HepG2 (cell line): ENCODE measurements around the gene XIST. TPM values are rescaled to one million over a fixed set of nuclear protein-coding genes. Genes with fewer than 3 reads are reported as not detected.

Experiments
- ATAC-seq: fragments of 200-7000 bp; cut with Tn5 transposase; 3 replicates; pipeline ENCODE4 v1.9.1; 2020; ENCODE audit warnings: mild to moderate bottlenecking, moderate library complexity
- BruUV-seq: library from RNA; stranded (reverse); fragments of 400-500 nt; replicated peaks from 2 replicates; lab custom pipeline; 2021; lab: Mats Ljungman, UMichigan
- CTCF ChIA-PET: fragments of 300-600 bp; formaldehyde crosslinking; extraction: SDS; loops from one replicate; lab custom pipeline; 2021; ENCODE audit warnings: low total read pairs, inconsistent platforms, low intra/inter-chr PET ratio; lab: Yijun Ruan, JAX
- POLR2A ChIA-PET: fragments of 350-600 bp; sonication (Branson Sonifier 250); formaldehyde crosslinking; loops from one replicate; lab custom pipeline; 2020; ENCODE audit warnings: antibody characterized with exemption, inconsistent platforms; lab: Yijun Ruan, JAX
- DNase-seq: peaks from one replicate; pipeline ENCODE4 v3.0.0-alpha.2; 2015; ENCODE audit warnings: low spot score
- FAIRE-seq: peaks from 3 replicates; lab custom pipeline; 2011; peaks lifted over from hg19 to GRCh38; lab: Jason Lieb, UNC
- H2AFZ ChIP-seq: one replicate; pipeline ENCODE4 v1.6.1; 2011; ENCODE audit warnings: low read length, inconsistent platforms
- H3K27ac ChIP-seq: fragments of 300-600 bp; 3 replicates; pipeline ENCODE4 v1.8.0; 2011; ENCODE audit warnings: mixed run types, mild to moderate bottlenecking, mixed read lengths, low read length, inconsistent platforms; ENCODE audit not compliant: insufficient read depth; ENCODE audit errors: extremely low read length
- H3K27me3 ChIP-seq, 2 experiments: fragments of 200-600 bp in 1 of 2; 2 replicates in 1 of 2; 3 replicates in 1 of 2; pipeline versions ENCODE4 v1.6.0 to v1.8.0; 2011; ENCODE audit warnings: low read length in 2 of 2, mild to moderate bottlenecking in 2 of 2, moderate library complexity in 2 of 2, inconsistent platforms in 1 of 2; ENCODE audit not compliant: insufficient read depth in 2 of 2, control insufficient read depth in 1 of 2
- H3K36me3 ChIP-seq, 2 experiments: fragments of 200-600 bp in 1 of 2; replicated peaks in 1 of 2; 2 replicates in 1 of 2; 3 replicates in 1 of 2; pipeline versions ENCODE4 v1.5.1 to v1.8.0; 2011; ENCODE audit warnings: low read length in 2 of 2, inconsistent platforms in 1 of 2; ENCODE audit not compliant: insufficient read depth in 2 of 2, control insufficient read depth in 1 of 2
- H3K4me1 ChIP-seq: 2 replicates; pipeline ENCODE4 v1.5.1; 2012; ENCODE audit warnings: low read length, inconsistent platforms; ENCODE audit not compliant: insufficient read depth
- H3K4me2 ChIP-seq: 2 replicates; pipeline ENCODE4 v1.6.0; 2011; ENCODE audit warnings: low read depth, low read length, inconsistent platforms
- H3K4me3 ChIP-seq, 3 experiments: fragments of 200-600 bp in 1 of 3; sonication (generic), shearing (Covaris generic) in 1 of 3; replicated peaks in 1 of 3; 2 replicates each; pipeline ENCODE4 v1.5.1; 2011 to 2016; ENCODE audit warnings: low read length in 3 of 3, inconsistent platforms in 2 of 3, low read depth in 2 of 3, mild to moderate bottlenecking in 2 of 3, control low read depth in 1 of 3, mixed read lengths in 1 of 3; ENCODE audit not compliant: insufficient read depth in 1 of 3
- H3K79me2 ChIP-seq: one replicate; pipeline ENCODE4 v1.6.1; 2011; ENCODE audit warnings: low read length, inconsistent platforms; ENCODE audit not compliant: insufficient read depth
- H3K9ac ChIP-seq: 2 replicates; pipeline ENCODE4 v1.6.0; 2011; ENCODE audit warnings: mild to moderate bottlenecking, low read depth, low read length, inconsistent platforms; ENCODE audit not compliant: insufficient read depth
- H3K9me3 ChIP-seq: 2 replicates; pipeline ENCODE4 v1.5.1; 2012; ENCODE audit warnings: mild to moderate bottlenecking, low read length
- H4K20me1 ChIP-seq: 2 replicates; pipeline ENCODE4 v1.6.0; 2011; ENCODE audit warnings: inconsistent platforms, mild to moderate bottlenecking, low read length, moderate library complexity; ENCODE audit not compliant: insufficient read depth
- AHR ChIP-seq: IDR thresholded peaks from 2 replicates; pipeline ENCODE4 v1.6.1; 2018; ENCODE audit warnings: missing genetic modification reagents, missing compliant biosample characterization
- FOXA1 ChIP-seq, 2 experiments: fragments of 450-650 bp in 1 of 2; sonication (generic) in 1 of 2; formaldehyde crosslinking in 1 of 2; IDR thresholded peaks; 2 replicates each; pipeline versions ENCODE4 v1.4.0 to v1.6.1; 2016 to 2020; ENCODE audit warnings: missing genetic modification reagents in 1 of 2
- KAT8 ChIP-seq: IDR thresholded peaks from 2 replicates; pipeline ENCODE4 v1.6.1; 2016; ENCODE audit warnings: missing genetic modification reagents, missing compliant biosample characterization
- MAFF ChIP-seq: IDR thresholded peaks from 2 replicates; pipeline ENCODE4 v1.6.1; 2011; ENCODE audit warnings: low read depth, low read length, improper control_type of control experiment
- NBN ChIP-seq: fragments of 450-650 bp; conservative IDR thresholded peaks from 2 replicates; pipeline ENCODE4 v1.6.1; 2017
- PRPF4 ChIP-seq: fragments of 200-400 bp; formaldehyde crosslinking; IDR thresholded peaks from 2 replicates; pipeline ENCODE4 v1.6.1; 2016; ENCODE audit warnings: low read length, low read depth; ENCODE audit not compliant: poor library complexity, severe bottlenecking
- THAP11 ChIP-seq: IDR thresholded peaks from 2 replicates; pipeline ENCODE4 v1.6.1; 2016; ENCODE audit warnings: missing biosample characterization, missing genetic modification reagents
- TP53 ChIP-seq: sonication (generic); formaldehyde crosslinking; conservative IDR thresholded peaks from 2 replicates; pipeline ENCODE4 v1.4.0; 2020; ENCODE audit warnings: missing genetic modification reagents
- ZMYM4 ChIP-seq: sonication (generic); formaldehyde crosslinking; IDR thresholded peaks from 2 replicates; pipeline ENCODE4 v1.8.1; 2023; ENCODE audit warnings: mild to moderate bottlenecking, missing genetic modification reagents
- ZNF292 ChIP-seq: sonication (generic); formaldehyde crosslinking; IDR thresholded peaks from 2 replicates; pipeline ENCODE4 v1.8.1; 2022; ENCODE audit warnings: mild to moderate bottlenecking, low read depth, missing genetic modification reagents, borderline replicate concordance
- ZNF430 ChIP-seq: sonication (generic); formaldehyde crosslinking; IDR thresholded peaks from 2 replicates; pipeline ENCODE4 v1.9.0; 2021; ENCODE audit warnings: mild to moderate bottlenecking, missing genetic modification reagents
- ZNF746 ChIP-seq: sonication (generic); formaldehyde crosslinking; IDR thresholded peaks from 2 replicates; pipeline ENCODE4 v1.8.0; 2022; ENCODE audit warnings: mild to moderate bottlenecking, missing genetic modification reagents
- ZNF766 ChIP-seq: sonication (generic); formaldehyde crosslinking; IDR thresholded peaks from 2 replicates; pipeline ENCODE4 v1.5.0; 2020; ENCODE audit warnings: missing genetic modification reagents, borderline replicate concordance
- ZNF782 ChIP-seq: sonication (generic); formaldehyde crosslinking; IDR thresholded peaks from 2 replicates; pipeline ENCODE4 v1.4.0; 2020; ENCODE audit warnings: missing genetic modification reagents, mild to moderate bottlenecking, borderline replicate concordance
- WGBS: methylation state at CpG from one replicate; pipeline ENCODE4 v1.1.6; 2017; ENCODE audit warnings: low lambda C conversion rate; 5-methylcytosine and 5-hydroxymethylcytosine counted together
- in situ Hi-C: cut with HindIII; loops from 2 replicates; pipeline ENCODE4 v1.10.0; 2017; ENCODE audit warnings: low pct_unique_long_range_greater_than_20kb; ENCODE audit not compliant: extremely low pct_ligation_motif_present
- intact Hi-C: fragments of 100-400 bp; cut with micrococcal nuclease; formaldehyde crosslinking; loops from one replicate; pipeline ENCODE4 v1.10.0; 2022; ENCODE audit not compliant: unreplicated experiment
- polyA plus RNA-seq, 8 experiments: library from polyadenylated mRNA; depleted of rRNA in 3 of 8; stranded (reverse) in 7 of 8; unstranded in 1 of 8; fragments of >200 nt; fragmentation: Illumina TruSeq in 4 of 8; extraction: Trizol in 4 of 8; gene quantifications; 2 replicates each; pipeline versions ENCODE4 v1.2.1 to v1.2.3, GENCODE V29; 2011 to 2016; ENCODE audit warnings: low read depth in 4 of 8, missing spikeins in 1 of 8, mixed read lengths in 1 of 8; ENCODE audit not compliant: insufficient read depth in 1 of 8
- total RNA-seq, 5 experiments: library from RNA; depleted of rRNA; stranded (reverse); fragments of >200 nt; fragmentation: Illumina TruSeq; extraction: Trizol; gene quantifications; 2 replicates each; pipeline ENCODE4 v1.2.3, GENCODE V29; 2016; ENCODE audit warnings: low read depth in 1 of 5
- TF ChIP-seq, protein P1 (sequence below), 2 experiments: fragments of 450-650 bp in 1 of 2; sonication (generic) in 1 of 2; formaldehyde crosslinking; IDR thresholded peaks; 2 replicates each; pipeline versions ENCODE4 v1.5.0 to v1.8.0; 2020 to 2022; ENCODE audit warnings: mild to moderate bottlenecking in 1 of 2, missing genetic modification reagents in 1 of 2
- TF ChIP-seq, protein P2 (sequence below): sonication (generic); formaldehyde crosslinking; IDR thresholded peaks from 2 replicates; pipeline ENCODE4 v1.9.0; 2021; ENCODE audit warnings: missing genetic modification reagents, borderline replicate concordance

The XIST gene
- total and polyA plus RNA-seq, 2 of the 13 experiments (the other 11 are each of a cell fraction or from before 2014, with no cell fraction given): 0.02 to 0.26 TPM

DNA sequence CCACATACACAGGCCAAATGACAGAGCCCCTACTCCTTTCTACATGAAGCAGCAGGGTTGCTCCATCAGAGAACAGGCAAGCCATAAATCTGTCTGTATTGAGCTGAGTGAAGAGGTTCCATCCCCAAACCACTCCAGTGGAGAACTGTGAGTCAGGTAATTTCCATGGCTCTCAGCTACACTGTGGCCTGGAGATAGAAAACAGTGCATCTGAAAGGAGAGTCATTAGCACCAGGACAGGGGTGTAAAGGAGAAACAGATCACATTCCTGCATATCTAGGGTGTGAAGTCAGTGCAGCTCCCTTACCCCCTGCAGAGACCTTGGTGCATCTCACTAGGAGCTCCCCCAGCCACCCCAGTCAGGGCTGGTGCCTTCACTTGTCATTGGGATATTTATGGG is 25.2 kb upstream of the XIST start (continued):
- TF ChIP-seq, protein P1, sequence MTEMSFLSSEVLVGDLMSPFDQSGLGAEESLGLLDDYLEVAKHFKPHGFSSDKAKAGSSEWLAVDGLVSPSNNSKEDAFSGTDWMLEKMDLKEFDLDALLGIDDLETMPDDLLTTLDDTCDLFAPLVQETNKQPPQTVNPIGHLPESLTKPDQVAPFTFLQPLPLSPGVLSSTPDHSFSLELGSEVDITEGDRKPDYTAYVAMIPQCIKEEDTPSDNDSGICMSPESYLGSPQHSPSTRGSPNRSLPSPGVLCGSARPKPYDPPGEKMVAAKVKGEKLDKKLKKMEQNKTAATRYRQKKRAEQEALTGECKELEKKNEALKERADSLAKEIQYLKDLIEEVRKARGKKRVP (CRISPR knock-in tag; IDR thresholded peaks at IDR 0.05): no peak
- no peak for TF ChIP-seq TP53 (CRISPR knock-in tag)
- no peak for TF ChIP-seq ZNF782 (CRISPR knock-in tag)
- no peak for TF ChIP-seq ZNF292

DNA sequence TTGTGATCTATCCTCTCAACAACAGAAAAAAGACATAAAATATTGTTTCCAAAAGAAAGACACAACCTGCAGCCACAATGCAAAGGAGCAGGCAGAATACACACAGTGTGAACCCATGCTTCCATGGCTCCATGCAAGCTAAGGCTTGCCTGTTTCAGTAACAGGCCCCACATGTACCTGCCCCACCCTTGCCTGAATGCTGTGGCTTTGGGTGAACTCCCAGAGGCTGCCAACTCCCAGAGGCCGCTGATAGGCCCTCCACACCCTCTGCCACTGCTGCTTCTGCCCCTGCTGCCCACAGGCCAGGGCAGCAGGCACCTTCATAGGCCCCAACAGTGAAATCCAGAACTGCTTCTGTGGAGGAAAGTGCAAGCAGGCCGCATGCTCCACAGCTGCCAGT is 24.4 kb upstream of the XIST start:
- ChIA-PET CTCF (no interaction called here), POLR2A (no interaction called here)
- ATAC-seq (no peak), FAIRE-seq (no peak), DNase-seq (no peak)
- Histone ChIP-seq H4K20me1 (no peaks in the 10 kb centered on the region), H3K4me3 (no peak overlapping the region), H3K9ac (no peak overlapping the region), H3K79me2 (no peaks in the 10 kb centered on the region), H3K27ac (no peak overlapping the region), H3K4me2 (no peak overlapping the region), H3K9me3 (no peaks in the 10 kb centered on the region), H3K36me3 (no peaks in the 10 kb centered on the region), H3K27me3 (no peaks in the 10 kb centered on the region), H2AFZ (no peak overlapping the region), H3K4me1 (no peaks in the 10 kb centered on the region)
- BruUV-seq: no TSS peak
- no peak for TF ChIP-seq ZMYM4 (CRISPR knock-in tag)
- no peak for TF ChIP-seq ZNF746
- TF ChIP-seq ZNF430: no peak
- no peak for TF ChIP-seq MAFF
- TF ChIP-seq AHR (CRISPR knock-in tag): no peak
- no peak for TF ChIP-seq NBN
- TF ChIP-seq PRPF4: no peak
- no peak for TF ChIP-seq KAT8
- TF ChIP-seq FOXA1 (IDR thresholded peaks at IDR 0.05): no peak
- TF ChIP-seq FOXA1 (CRISPR knock-in tag; IDR thresholded peaks at IDR 0.05): no peak
- TF ChIP-seq THAP11 (CRISPR knock-in tag): no peak
- TF ChIP-seq, protein P2, sequence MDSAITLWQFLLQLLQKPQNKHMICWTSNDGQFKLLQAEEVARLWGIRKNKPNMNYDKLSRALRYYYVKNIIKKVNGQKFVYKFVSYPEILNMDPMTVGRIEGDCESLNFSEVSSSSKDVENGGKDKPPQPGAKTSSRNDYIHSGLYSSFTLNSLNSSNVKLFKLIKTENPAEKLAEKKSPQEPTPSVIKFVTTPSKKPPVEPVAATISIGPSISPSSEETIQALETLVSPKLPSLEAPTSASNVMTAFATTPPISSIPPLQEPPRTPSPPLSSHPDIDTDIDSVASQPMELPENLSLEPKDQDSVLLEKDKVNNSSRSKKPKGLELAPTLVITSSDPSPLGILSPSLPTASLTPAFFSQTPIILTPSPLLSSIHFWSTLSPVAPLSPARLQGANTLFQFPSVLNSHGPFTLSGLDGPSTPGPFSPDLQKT (CRISPR knock-in tag): no peak
- TF ChIP-seq ZNF766 (CRISPR knock-in tag): no peak
- in situ Hi-C loops (no loop called here), intact Hi-C loops (no loop called here)
- WGBS: no CpG with 5 or more reads among the region's 2 CpGs
